ENCODE results near the gene CALHM6.

DNA sequence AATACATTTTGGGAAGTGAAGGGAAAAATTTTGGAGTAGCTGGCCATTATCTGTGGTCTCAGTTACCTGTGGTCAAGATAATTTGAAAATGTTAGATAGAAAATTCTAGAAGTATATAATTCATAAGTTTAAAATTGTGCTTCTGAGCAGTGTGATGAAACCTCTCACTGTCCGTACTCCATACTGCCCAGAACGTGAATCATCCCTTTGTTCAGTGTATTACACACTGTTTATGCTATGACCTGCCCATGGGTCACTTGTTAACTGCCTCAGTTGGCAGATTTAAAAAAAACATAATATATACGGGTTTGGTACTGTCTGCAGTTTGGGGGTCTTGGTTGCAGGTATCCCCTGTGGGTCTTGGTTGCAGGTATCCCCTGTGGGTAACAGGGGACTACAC is 46.1 kb downstream of the CALHM6 start:
- TF ChIP-seq POLR2A (IDR thresholded peaks at IDR 0.05; ENCODE audit: low read depth, low read length) (no peak), TAF1 (IDR thresholded peaks at IDR 0.05; ENCODE audit: borderline replicate concordance, low read depth, low read length) (no peak)

Data from GM12892 (cell line).